GM21529 (cell line): ENCODE data around the gene FAHD1.
A peak's percentile ranks its signal among the peaks of the same experiment; 100 is the strongest.

ENCODE experiments used
- ATAC-seq: cut with Tn5 transposase; IDR thresholded peaks from one replicate; pipeline ENCODE4 v1.9.1; 2021; ENCODE audit not compliant: unreplicated experiment

The FAHD1 gene

DNA sequence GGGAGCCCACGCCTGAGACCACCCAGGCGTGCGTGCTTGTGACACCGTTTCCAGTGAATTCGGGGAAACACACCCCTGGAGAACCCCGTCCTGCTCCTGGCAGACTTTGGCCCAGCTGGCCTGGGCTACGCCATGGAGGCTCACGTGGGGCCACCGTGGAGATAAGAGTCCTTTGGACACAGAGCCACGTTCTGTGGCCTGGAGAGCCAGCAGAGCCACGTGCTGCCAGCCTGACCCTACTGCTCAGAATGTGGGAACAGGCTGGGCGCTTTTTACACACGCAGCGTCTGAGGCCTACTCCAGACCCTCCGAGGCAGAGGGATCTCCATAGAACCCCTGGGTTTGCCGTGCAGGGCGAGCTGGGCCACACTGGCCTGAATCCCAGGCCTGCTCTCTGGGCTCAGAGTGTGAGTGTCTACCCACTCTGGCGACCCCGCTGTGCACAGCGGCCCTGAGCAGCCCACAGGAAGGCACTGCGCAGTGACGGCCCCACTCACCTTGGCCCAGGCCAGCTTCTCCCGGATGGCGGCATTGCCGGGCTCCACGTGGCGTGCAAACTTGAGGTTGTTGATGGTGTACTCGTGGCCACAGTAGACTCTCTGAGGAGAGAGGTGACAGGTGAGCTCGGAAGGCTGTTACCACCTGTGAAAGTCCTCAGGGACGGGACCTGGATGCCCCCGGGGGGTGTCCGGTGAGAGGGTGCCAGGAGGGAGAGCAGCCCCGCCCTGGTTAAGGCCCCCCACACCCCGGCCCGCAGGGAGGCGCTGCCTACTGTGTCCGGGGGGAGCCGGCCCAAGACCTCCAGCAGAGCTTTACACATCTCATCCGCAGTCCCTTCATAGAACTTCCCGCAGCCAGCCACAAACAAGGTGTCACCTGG is 10.4 kb upstream of the FAHD1 start:
- ATAC-seq, result no peak

DNA sequence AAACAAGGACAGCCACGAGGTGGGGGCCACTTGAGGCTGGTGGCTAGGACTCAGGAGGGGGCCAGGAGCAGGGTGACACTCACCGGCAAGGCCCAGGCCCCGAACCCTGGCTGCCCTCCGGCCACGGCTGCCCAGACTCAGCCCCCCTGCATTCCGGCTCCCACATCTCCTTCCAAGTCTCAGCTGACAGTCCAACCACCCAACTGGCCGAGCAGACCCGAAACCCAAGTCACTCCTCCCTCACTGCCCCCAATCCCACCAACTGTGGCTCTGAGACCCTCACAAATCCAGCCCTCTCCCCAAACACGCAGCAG is 9.8 kb upstream of the FAHD1 start:
- no peak for ATAC-seq

DNA sequence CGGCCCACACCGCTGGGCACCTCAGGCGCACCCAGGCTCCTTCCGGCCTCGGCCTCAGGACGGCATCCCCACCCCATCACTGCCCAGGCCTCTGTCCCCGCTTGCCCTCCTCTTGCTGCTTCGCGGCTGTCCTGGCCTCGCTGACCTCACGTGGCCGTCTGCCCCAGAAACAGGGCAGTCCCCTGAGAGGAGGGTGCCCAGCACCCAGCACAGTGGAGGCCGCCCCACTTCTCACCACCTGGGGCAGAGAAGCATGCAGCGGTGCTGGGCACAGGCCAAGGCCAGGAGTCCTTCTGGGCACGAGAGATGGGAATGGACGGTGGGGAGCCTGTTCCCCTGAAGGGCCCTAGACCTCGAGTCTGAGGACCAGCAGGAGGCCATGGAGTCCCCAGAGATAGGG is 9.3 kb upstream of the FAHD1 start:
- ATAC-seq, result no peak

DNA sequence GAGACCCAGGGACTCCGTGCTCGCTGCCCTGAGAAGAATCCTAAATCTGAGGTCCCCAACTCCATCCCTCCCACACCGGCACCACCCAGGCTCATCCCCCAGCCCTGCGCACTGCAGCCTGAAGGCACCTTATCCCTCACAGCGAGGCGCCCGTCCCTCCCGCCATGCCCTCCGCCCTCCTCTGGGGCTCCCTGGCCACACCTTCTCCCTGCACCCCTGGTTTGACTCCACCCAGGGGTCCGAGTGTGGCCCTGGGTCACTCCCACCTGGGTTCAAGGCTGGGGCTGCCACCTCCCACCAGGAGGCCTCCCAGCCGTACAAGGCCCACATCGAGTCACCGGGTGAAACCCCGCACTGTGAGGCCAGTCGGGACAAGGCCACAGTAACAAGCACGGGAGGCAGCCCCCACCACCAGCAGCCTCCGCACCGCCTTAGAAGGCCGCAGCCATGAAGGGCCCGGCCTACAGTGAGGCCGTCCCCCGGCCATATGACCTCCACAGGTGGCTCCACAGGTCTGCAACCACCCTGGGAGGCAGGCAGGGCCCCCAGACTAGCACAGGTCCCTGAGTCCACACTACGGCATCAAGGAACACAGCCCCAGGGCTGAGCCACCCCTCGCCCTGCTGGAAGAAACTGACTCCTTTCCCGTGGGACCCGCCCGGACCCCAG is 8.7 kb upstream of the FAHD1 start:
- no peak for ATAC-seq

DNA sequence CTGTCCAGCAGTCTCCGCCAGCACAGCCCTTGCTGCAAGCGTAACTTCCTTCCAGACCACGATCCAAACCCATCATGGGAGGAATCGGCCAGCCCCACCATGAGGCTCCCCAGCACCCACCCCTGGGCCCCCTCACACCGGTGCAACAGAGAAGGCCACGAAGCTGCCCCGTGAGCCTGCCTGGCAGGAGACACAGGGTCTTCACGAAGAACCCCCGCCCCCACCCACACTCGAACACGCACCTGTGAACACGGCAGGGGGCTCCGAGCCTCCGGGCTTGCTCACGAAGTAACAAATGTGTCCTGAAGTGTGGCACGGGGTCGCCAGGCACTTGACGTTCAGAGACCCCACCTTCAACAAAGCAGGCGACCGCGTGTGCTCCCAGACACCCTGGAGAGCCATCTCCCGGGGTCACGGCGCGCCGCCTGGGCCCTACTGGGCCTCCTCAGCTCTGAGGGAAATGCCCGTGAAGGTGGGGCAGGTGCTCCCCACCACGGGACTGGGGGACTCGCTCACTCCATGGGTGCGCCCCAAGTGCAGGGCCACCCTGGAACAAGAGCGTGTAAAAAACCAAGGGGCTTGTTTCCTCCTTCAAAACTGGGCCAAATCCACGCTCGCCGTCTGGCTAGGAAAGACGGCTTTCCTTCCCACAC is 8.0 kb upstream of the FAHD1 start:
- ATAC-seq, result no peak

DNA sequence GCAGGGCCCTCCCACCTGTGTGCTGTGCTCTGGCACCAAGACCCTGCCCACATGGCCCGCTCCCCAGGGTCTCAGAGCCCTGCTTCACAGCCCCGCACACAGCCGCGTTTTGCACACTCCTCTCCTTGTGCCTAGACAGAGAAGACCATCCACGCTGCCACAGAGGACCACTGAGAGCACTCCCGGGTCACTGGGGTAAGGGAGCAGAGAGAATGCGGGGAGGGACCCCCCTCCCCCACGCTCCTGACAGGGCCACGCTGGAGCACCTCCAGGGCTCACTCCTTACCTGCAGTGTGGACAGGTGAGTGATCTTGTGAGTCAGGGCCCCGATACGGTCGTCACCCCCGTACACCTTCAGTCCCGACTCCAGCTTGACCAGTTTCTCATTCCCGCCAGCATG is 7.4 kb upstream of the FAHD1 start:
- no peak for ATAC-seq

DNA sequence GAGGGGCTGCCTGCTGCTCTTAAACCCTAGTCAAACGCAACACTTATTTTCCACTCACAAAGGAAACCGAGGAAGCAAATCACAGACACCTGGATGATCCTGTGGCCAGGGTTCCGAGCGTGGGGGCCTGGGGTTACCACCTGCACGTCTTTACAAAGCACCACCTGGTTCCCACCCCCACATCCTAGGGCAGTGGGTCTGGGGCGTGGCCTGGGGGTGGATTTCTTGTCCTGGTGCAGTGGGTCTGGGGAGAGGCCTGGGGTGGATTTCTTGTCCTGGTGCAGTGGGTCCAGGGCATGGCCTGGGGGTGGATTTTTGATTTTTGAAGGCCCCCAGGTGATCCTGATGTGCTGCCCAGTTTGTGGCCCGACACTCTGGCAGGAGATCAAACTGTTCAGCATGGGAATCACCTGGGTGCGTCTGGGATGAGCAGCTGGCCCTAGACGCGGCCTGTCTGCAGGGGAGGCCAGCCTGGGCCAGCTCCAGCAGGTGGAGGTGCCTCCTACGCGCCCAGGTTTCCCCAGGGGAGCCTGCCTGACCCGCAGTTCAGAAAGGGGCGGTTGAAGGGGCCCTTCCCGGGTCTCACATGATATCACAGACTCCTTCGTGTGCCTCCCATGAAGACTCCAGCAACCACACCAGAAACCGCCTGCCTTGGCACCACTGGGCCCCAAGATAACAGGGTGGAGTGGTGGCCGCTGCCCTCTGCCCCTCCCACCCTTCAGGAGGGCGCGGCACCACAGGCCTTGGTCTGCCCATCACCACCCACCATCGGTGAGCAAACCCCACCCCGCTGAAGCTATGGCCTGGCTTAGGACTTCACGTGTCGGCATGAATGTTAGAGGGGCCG is 6.7 kb upstream of the FAHD1 start:
- ATAC-seq, result no peak

DNA sequence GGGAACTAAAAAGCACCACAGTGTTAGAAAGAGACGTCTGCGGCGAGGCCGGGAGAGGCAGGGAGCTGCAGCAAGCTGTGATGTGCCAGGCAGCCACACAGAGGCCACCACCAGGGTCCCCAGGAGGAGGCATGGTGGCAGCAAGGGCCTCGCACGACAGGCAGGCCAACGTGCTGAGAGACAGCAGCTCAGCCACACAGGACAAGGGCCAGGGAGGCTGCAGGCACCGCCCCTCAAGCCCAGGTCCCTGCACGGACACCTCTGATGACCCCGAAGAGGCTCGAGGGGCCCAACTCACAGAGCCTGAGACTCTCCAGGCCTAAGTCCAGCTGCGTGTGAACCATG is 6.1 kb upstream of the FAHD1 start:
- no peak for ATAC-seq

DNA sequence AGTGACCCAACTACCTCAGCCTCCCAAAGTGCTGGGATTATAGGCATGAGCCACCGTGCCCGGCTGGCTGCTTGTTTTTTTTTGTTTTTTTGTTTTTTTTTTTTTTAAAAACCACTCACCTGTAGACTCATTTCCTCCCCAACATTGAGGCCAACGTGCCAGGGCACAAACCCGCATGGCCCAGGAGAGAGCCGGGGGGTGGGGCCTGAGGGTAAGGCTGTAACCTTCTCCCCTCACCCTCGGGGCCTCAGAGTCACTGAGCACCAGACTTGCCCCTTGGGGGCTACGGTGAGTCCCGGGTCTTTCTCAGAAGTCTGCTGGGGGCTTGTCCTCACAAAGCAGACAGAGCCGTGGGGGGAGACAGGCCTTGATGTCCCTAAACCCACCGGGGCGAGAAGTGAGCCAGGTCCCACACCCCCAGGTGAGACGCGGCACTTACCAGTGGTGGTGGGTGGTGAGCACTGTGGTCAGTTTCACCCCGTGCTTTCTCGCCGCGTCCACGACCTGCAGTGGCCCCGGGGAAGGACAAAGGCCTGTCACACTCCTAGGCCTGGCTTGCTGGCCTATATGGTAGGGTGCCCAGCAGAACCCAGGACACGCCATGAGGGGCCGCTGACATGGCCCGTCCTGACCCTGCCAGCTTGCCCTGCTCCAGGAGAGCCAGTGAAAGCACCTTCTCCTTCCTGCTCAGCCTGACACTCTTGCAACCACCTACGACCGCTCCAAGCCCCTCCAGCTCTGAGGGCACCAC is 5.0 kb upstream of the FAHD1 start:
- no peak for ATAC-seq

DNA sequence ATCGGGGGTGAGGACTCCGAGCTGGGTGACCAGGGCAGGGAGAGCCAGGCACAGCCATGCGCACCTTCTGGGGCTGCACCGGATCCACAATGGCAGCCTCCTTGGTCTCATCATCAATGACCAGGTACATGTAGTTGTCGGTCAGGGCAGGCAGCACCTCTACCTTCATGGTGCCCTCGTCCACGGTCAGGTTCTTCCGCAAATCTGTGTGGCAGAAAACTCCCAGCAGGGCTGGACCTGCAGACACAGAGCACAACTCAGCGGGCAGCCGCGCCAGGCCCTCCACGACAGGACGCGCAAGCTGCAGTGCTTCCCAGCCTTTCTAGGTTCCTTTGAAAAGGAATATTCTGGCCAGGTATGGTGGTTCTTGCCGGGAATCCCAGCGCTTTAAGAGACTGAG is 4.2 kb upstream of the FAHD1 start:
- ATAC-seq, result no peak

DNA sequence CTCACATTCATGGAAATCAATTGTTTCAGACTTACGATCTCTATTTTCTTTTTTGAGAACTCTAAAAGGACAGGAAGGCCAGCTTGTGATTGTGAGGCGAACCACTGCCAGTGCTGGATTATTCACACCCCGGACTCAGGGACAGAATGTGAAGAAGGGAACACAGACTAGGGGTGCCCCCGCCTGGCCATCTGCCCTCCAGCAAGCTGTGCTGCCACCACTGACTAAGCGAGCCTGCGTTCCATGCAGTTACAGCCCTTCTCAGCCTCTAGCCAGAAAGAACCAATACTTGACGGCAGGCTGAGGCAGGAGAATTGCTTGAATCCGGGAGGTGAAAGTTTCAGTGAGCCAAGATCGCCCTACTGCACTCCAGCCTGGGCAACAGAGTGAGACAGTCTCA is 3.2 kb upstream of the FAHD1 start:
- ATAC-seq, result no peak

DNA sequence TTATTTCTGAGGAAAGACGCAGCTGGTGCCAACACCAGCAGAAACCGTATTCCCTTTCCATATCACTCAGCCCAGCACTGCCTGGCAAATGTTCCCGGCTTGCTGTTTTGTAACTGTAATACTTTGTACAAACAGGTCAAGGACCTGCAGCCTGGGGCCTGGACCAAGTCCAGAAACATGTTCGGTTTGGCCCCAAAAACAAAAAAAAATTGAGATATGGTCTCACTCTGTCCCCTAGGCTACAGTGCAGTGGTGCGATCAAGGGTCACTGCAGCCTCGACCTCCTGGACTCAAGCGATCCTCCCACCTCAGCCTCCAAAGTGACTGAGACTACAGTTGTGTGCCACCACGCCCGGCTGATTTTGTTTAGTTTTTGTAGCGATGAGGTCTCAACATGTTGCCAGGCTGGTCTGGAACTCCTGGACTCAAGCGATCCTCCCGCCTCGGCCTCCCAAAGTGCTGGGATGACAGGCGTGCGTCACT is 1.6 kb upstream of the FAHD1 start:
- ATAC-seq, result no peak

DNA sequence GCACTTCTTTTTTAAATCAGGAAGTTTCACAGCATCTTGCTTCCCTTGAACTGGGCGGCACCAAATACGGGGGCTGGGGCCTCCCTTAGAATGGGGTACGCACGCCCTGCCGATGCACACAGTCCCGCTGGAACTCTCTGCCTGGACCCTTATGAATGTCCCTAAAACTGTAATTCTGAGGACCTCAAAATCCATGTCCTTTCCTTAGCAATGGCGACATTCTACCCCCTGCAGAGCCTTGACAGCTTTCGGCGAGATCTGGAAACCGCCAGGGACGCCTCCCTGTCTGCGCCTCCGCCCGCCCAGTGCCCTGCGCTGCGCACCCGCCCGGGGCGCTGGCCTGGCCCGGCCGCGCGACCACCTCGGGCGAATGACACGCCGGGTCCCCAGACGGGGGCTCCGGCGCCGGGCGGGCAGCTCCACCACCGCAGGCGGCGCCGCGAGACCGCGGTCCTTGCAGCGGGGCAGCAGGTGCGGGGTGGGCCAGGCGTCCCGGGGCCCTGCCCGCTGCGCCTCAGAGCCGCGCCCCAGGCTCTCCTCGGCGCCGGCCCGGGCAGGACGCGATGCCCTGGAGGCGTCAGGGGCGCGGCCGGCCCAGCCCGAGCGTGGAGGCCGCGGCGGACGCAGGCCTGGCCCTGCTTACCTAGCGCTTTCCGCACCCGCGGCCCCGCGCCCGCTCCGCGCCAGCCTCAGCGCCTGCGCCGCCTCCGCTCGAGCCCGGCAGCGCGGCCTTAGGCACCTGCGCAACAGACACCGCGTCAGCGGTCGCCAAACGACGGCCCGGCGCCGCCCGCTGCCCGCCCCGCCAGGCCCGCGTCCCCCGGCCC is 929 bp upstream of the FAHD1 start:
- ATAC-seq, result peak; percentile 39

DNA sequence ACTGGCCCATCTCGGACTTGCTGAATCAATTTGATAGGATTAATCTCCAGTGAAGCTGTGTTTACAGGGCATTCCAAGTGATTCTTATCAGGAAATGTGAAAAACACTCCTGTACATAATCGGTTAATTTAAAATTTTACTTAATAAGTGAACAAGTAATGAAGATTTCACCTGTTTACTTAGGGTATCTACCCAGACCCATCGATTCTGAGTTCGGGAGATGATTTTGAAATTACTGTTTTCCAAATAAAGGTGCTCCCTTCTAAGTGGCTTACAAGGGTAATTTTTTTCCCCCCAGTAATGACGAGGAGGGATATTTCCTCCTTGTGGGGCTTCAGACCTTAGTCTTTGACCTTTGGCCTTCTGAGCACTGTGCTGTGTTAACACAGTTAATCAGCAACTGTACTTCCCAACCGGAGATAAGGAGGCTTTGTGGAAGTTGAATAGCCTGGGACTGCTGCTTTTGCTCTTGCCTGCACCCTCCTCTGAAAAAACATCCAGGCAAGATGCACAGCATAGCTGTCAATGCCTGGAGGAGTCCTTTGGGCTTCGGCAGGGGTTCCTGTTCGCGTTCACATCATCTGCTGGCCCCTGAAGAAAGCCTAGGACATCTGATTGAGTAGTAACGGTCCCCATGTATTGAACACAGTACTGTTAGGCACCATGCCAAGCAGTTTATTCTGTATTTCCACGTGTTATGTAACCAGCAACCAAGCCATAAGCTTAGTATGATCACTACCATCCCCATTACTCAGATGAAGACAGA is 1.8 kb downstream of the FAHD1 start:
- ATAC-seq, result no peak

DNA sequence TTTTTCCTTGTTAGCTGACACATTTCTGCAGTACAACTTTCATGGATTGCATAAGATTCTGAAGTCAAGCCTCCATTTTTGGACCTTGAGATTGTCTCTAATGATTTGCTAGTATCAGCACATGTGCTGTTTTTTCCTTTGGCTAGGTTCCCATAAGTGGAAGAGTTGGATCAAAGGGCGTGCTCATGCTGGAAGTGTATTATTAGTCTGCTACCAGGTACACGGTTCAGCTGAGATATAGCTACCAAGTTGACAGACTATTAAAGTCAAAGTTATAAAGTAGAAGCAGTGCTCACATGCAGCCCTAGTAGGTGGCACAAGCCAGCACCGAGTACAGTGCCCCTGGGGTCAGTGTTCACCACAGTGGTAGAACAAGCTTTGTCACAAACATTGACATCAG is 3.2 kb downstream of the FAHD1 start:
- ATAC-seq, result no peak

DNA sequence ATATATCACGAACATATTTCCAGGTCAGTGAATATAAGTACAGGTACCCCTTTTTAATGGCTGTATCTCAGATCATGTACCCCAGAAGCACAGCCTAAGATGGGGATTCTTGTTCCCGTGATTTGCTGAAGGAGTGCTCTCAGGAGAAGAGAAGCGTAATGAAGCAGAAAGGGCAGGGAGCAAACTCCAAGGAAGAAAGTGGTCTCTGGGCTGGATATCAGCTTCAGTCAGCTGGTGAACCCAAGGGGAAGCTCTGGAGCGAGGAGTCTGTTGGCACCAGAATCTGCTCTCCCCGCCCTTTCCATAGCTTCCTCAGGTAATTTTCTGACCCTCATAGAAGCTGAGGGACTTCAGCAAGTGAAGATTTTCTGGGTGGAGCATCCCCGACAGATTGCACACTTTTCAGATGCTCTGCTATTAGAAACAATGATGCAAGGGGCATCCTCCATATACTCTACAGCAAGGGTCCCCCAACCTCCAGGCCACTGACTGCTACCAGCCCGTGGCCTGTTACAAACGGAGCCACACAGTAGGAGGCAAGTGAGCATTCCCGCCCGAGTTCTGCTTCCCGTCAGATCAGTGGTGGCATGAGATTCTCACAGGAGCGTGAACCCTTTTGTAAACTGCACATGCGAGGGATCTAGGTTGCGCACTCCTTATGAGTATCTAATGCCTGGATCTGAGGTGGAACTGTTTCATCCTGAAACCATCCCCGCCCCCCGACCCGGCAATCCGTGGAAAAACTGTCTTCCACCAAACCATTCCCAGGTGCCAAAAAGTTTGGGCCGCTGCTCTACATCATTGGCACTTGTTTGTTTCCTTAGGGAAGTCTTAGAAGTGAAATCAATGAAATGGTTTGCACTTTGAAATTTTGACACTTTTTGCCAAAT is 4.4 kb downstream of the FAHD1 start:
- ATAC-seq, result no peak

DNA sequence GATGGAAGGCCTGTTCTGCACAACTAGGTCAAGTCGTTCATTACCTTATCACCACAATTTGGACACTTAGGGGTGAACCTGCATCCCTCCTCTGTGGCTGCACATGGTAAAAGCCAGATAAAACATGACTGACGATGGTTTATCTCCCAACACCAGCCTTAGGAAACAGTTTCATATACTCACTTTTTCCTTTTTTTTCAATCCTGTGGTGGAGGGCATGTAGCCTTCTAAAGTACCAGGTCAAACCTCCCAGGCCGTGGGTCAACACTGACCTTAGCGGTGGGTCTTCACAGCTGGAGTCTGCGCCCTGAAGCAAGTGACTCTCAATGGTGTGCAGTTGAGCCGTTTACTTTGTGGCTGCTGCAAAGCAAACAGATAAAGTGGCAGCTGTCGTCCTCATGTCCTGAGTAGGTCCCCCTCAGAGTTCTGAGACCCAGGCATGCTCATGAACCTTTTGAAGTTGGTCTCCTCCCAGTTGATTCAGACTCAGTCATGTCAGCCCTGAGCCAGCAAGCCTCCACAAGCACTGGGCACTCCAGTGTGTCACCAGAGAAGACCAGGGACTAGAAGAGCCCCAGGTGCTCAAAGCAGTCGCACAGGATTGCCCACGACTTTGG is 5.9 kb downstream of the FAHD1 start:
- no peak for ATAC-seq

DNA sequence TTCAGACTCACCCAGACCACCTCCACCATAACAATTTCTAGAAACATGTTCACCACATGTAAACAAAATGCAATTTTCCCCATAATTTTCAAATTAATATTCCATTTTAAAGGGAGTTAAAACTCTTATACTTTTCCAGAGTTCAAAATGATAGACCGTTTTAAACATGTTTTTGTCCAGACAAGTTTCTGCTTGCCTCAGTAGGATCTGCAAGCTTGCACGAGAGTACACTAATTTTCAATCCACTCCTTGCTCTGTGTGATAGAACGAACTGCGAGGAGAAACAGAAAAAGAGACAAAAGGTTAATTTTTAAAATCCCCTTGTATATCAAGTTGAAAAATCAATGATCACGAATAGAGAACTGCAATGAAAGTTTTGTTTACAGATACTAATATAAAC is 7.1 kb downstream of the FAHD1 start:
- ATAC-seq, result no peak
